PC-9 (cell line): ENCODE measurements around the gene PRKAR2B. TPM values are rescaled to one million over a fixed set of nuclear protein-coding genes. Genes with fewer than 3 reads are reported as not detected.

Source experiments
- BruUV-seq: library from RNA; stranded (reverse); fragments of 400-500 nt; replicated peaks from 2 replicates; lab custom pipeline; 2021; lab: Mats Ljungman, UMichigan
- CTCF ChIA-PET: fragments of 300-600 bp; sonication (Branson Sonifier 250); formaldehyde crosslinking; loops from one replicate; lab custom pipeline; 2022; ENCODE audit warnings: antibody characterized with exemption; lab: Charles Lee
- POLR2A ChIA-PET: fragments of 300-600 bp; sonication (Branson Sonifier 250); formaldehyde crosslinking; loops from one replicate; lab custom pipeline; 2022; ENCODE audit warnings: antibody characterized with exemption; ENCODE audit not compliant: unreplicated experiment; lab: Charles Lee
- DNase-seq, 2 experiments: peaks; one replicate each; pipeline versions ENCODE4 v3.0.0 to v3.0.0-alpha.2; 2015 to 2022; ENCODE audit warnings: mixed read lengths in 1 of 2
- H2AFZ ChIP-seq: fragments of 200-600 bp; sonication (generic); 2 replicates; pipeline ENCODE4 v1.8.1; 2017; ENCODE audit warnings: antibody characterized with exemption
- H3F3A ChIP-seq: fragments of 200-600 bp; sonication (generic); 2 replicates; pipeline ENCODE4 v1.8.1; 2017; ENCODE audit warnings: antibody characterized with exemption, mild to moderate bottlenecking, low read depth; ENCODE audit not compliant: insufficient read depth
- H3K27ac ChIP-seq: fragments of 200-600 bp; sonication (generic); 2 replicates; pipeline ENCODE4 v1.6.1; 2016; ENCODE audit warnings: mixed run types
- H3K27me3 ChIP-seq: fragments of 200-600 bp; sonication (generic); 2 replicates; pipeline ENCODE4 v1.6.1; 2016; ENCODE audit warnings: low read depth, mixed run types; ENCODE audit not compliant: insufficient read depth
- H3K36me3 ChIP-seq: fragments of 200-600 bp; sonication (generic); 2 replicates; pipeline ENCODE4 v1.6.1; 2016; ENCODE audit warnings: low read depth, mixed run types
- H3K4me1 ChIP-seq: fragments of 200-600 bp; sonication (generic); replicated peaks from 2 replicates; pipeline ENCODE4 v1.6.1; 2016; ENCODE audit warnings: mixed run types; ENCODE audit not compliant: insufficient read depth
- H3K4me2 ChIP-seq: fragments of 200-600 bp; sonication (generic); 2 replicates; pipeline ENCODE4 v1.6.1; 2017; ENCODE audit warnings: mixed run types
- H3K4me3 ChIP-seq: fragments of 200-600 bp; sonication (generic); 2 replicates; pipeline ENCODE4 v1.6.1; 2016; ENCODE audit warnings: mixed run types
- H3K79me2 ChIP-seq: fragments of 200-600 bp; sonication (generic); 2 replicates; pipeline ENCODE4 v1.6.1; 2017; ENCODE audit warnings: low read depth, mixed run types
- H3K9me2 ChIP-seq: fragments of 200-600 bp; sonication (generic); 2 replicates; pipeline ENCODE4 v1.8.1; 2017; ENCODE audit warnings: mild to moderate bottlenecking; ENCODE audit not compliant: insufficient read depth
- H3K9me3 ChIP-seq: fragments of 200-600 bp; sonication (generic); 2 replicates; pipeline ENCODE4 v1.8.1; 2016; ENCODE audit warnings: low read depth; ENCODE audit not compliant: insufficient read depth
- H4K20me1 ChIP-seq: fragments of 200-600 bp; sonication (generic); 2 replicates; pipeline ENCODE4 v1.8.1; 2017; ENCODE audit not compliant: insufficient read depth
- CTCF ChIP-seq: fragments of 200-600 bp; sonication (generic); conservative IDR thresholded peaks from 2 replicates; pipeline ENCODE4 v1.6.1; 2017; ENCODE audit warnings: mixed run types, antibody characterized with exemption, mild to moderate bottlenecking, moderate library complexity
- EZH2 ChIP-seq: fragments of 200-600 bp; sonication (generic); IDR thresholded peaks from 2 replicates; pipeline ENCODE4 v1.8.0; 2017; ENCODE audit warnings: antibody characterized with exemption, low read depth
- intact Hi-C: fragments of 100-400 bp; cut with micrococcal nuclease; formaldehyde crosslinking; loops from one replicate; pipeline ENCODE4 v1.10.0; 2022; ENCODE audit not compliant: unreplicated experiment
- total RNA-seq: library from RNA; stranded (reverse); gene quantifications from 2 replicates; pipeline ENCODE4 v1.2.3, GENCODE V29; 2021

PRKAR2B gene
- total RNA-seq, 1 experiment from 2014 or later, result 2.9 TPM

- ChIA-PET POLR2A (no interaction called here), CTCF (no interaction called here)
- Histone ChIP-seq H4K20me1 (no peaks in the 10 kb centered on the region), H2AFZ (no peak overlapping the region), H3K27me3 (no peaks in the 10 kb centered on the region), H3F3A (no peaks in the 10 kb centered on the region), H3K9me2 (peaks cover 4% of the 10 kb centered on the region; the same call in 1 of the 2 replicates), H3K4me2 (no peak overlapping the region), H3K36me3 (no peaks in the 10 kb centered on the region), H3K27ac (no peak overlapping the region), H3K79me2 (no peaks in the 10 kb centered on the region), H3K9me3 (no peaks in the 10 kb centered on the region), H3K4me3 (no peak overlapping the region), H3K4me1 (no peaks in the 10 kb centered on the region)
- TF ChIP-seq EZH2, result no peak
- no peak for TF ChIP-seq CTCF
- DNase-seq, result no peak
- intact Hi-C loops, result no loop called here
- BruUV-seq, result no TSS peak
These were observed 12.9 kb downstream of the PRKAR2B start for GRCh38 chr7:107057474-107057833.

- Histone ChIP-seq H3K9me3 (no peaks in the 10 kb centered on the region; the same call in 1 of the 2 replicates), H3K79me2 (no peaks in the 10 kb centered on the region), H3K36me3 (no peaks in the 10 kb centered on the region), H3K4me2 (no peak overlapping the region), H3K27ac (no peak overlapping the region), H3K27me3 (no peaks in the 10 kb centered on the region), H3F3A (no peaks in the 10 kb centered on the region), H4K20me1 (no peaks in the 10 kb centered on the region), H3K4me3 (no peak overlapping the region), H3K9me2 (peaks cover 4% of the 10 kb centered on the region; the same call in 1 of the 2 replicates), H3K4me1 (no peaks in the 10 kb centered on the region), H2AFZ (no peak overlapping the region; the same call in 1 of the 2 replicates)
- no TSS peak for BruUV-seq
- intact Hi-C loops, result no loop called here
- ChIA-PET CTCF (no interaction called here), POLR2A (no interaction called here)
- no peak for DNase-seq
- no peak for TF ChIP-seq EZH2
- TF ChIP-seq CTCF, result no peak
These were observed 15.0 kb downstream of the PRKAR2B start for GRCh38 chr7:107059468-107059867.

DNA sequence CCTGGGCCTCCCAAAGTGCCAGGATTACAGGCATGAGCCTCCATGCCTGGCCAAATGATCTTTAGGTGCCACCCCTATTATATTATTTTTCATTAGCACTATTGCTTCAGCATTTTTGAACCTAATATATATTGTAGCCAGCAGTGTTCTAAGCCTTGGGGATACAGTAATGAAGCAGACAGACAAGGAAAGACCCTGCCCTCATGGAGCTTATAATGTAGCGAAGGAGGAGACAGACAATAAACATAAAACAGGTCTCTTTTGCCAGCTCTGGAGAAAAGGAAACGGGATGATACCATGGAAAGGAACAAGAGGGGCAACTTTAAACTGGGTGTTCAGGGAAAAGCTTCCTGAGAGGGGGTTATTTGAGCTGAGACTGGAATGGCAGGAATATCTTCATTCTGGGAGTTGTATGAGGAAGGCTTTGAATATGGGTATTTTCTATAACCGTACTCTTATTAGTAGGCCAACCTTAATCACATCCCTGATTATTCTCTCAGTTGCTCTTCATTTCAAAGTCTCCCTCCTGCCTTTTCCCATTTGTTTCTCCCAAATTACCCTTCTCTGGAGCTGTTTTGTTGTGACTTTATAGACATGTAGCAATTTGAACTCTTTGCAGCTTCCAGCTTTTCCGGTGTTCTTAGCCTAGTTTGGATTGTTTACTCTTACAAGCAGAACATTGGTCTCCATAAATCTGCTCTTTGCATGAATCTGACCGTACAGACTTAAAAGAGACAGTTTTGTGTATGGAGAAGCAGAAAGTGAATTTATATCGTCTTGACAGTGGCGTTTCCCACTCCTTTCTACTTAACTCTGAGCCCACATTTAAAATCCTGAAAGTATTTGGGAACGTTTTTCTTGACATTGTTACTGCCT, 19.0 kb downstream of the PRKAR2B start:
- Histone ChIP-seq H3K9me2 (peaks cover 4% of the 10 kb centered on the region; the same call in 1 of the 2 replicates), H3K27me3 (no peaks in the 10 kb centered on the region), H2AFZ (no peak overlapping the region), H3K4me2 (no peak overlapping the region), H3K4me1 (no peaks in the 10 kb centered on the region), H4K20me1 (no peaks in the 10 kb centered on the region), H3K9me3 (no peaks in the 10 kb centered on the region; the same call in 1 of the 2 replicates), H3K27ac (no peak overlapping the region), H3K4me3 (no peak overlapping the region), H3F3A (no peaks in the 10 kb centered on the region), H3K79me2 (no peaks in the 10 kb centered on the region), H3K36me3 (no peaks in the 10 kb centered on the region)
- no TSS peak for BruUV-seq
- TF ChIP-seq CTCF, result no peak
- no peak for TF ChIP-seq EZH2
- ChIA-PET CTCF (no interaction called here), POLR2A (no interaction called here)
- DNase-seq, result no peak
- intact Hi-C loops, result no loop called here
